GM18951 (cell line): ENCODE measurements around the gene TMEM178A.
"Not testable (repeated sequence)": the region's sequence is repeated elsewhere in the genome, so short reads cannot be mapped to it uniquely, and the experiment has no call there.

Experiments used
- POLR2A ChIP-seq: IDR thresholded peaks from 4 replicates; pipeline ENCODE4 v1.6.1; 2011; ENCODE audit warnings: mild to moderate bottlenecking; ENCODE audit not compliant: insufficient read length, insufficient read depth; ENCODE audit errors: extremely low read depth
- in situ Hi-C: fragments of 300-500 bp; cut with MboI; formaldehyde crosslinking; loops from one replicate; pipeline ENCODE4 v1.12.0; 2022; ENCODE audit warnings: low sequenced_read_pairs, mixed read lengths, inconsistent platforms; ENCODE audit not compliant: unreplicated experiment

Gene TMEM178A

GRCh38 chr2:39636306-39636705 is 29.4 kb upstream of the TMEM178A start:
- no peak for TF ChIP-seq POLR2A
- in situ Hi-C loops, result no loop called here

GRCh38 chr2:39638581-39638980 is 27.1 kb upstream of the TMEM178A start:
- in situ Hi-C loops, result no loop called here
- TF ChIP-seq POLR2A, result no peak

GRCh38 chr2:39640107-39640506 is 25.6 kb upstream of the TMEM178A start:
- in situ Hi-C loops, result no loop called here
- TF ChIP-seq POLR2A, result no peak

- TF ChIP-seq POLR2A, result no peak
- in situ Hi-C loops, result no loop called here
Measured at GRCh38 chr2:39640681-39641080, 25.0 kb upstream of the TMEM178A start.

GRCh38 chr2:39641635-39642034 is 24.1 kb upstream of the TMEM178A start:
- in situ Hi-C loops, result no loop called here

GRCh38 chr2:39642051-39642718 is 23.5 kb upstream of the TMEM178A start:
- in situ Hi-C loops, result no loop called here
- no peak for TF ChIP-seq POLR2A

More at GRCh38 chr2:39641635-39642034, 24.1 kb upstream of the TMEM178A start:
- no peak for TF ChIP-seq POLR2A

- TF ChIP-seq POLR2A, result no peak
- in situ Hi-C loops, result no loop called here
Measured at GRCh38 chr2:39645826-39646225, 19.9 kb upstream of the TMEM178A start.

GRCh38 chr2:39646267-39646666 is 19.4 kb upstream of the TMEM178A start:
- in situ Hi-C loops, result no loop called here
- no peak for TF ChIP-seq POLR2A

- in situ Hi-C loops, result no loop called here
- TF ChIP-seq POLR2A, result no peak
Measured at GRCh38 chr2:39647104-39647765, 18.5 kb upstream of the TMEM178A start.

GRCh38 chr2:39648580-39648979 is 17.1 kb upstream of the TMEM178A start:
- in situ Hi-C loops, result no loop called here
- no peak for TF ChIP-seq POLR2A

GRCh38 chr2:39649511-39649910 is 16.2 kb upstream of the TMEM178A start:
- no peak for TF ChIP-seq POLR2A
- in situ Hi-C loops, result no loop called here

GRCh38 chr2:39650468-39650867 is 15.2 kb upstream of the TMEM178A start:
- TF ChIP-seq POLR2A, result no peak
- in situ Hi-C loops, result no loop called here

- in situ Hi-C loops, result not testable (repeated sequence)
Measured at GRCh38 chr2:39656215-39656614, 9.5 kb upstream of the TMEM178A start.

- in situ Hi-C loops, result no loop called here
- TF ChIP-seq POLR2A, result no peak
Measured at GRCh38 chr2:39657287-39657937, 8.3 kb upstream of the TMEM178A start.

- in situ Hi-C loops, result no loop called here
- TF ChIP-seq POLR2A, result no peak
Measured at GRCh38 chr2:39658371-39658770, 7.3 kb upstream of the TMEM178A start.
